GM04504 (cell line): ENCODE measurements around the gene SEC22A.

Source experiments
- DNase-seq: peaks from one replicate; pipeline ENCODE4 v3.0.0-alpha.2; 2012; ENCODE audit warnings: low read depth

Gene SEC22A

DNA sequence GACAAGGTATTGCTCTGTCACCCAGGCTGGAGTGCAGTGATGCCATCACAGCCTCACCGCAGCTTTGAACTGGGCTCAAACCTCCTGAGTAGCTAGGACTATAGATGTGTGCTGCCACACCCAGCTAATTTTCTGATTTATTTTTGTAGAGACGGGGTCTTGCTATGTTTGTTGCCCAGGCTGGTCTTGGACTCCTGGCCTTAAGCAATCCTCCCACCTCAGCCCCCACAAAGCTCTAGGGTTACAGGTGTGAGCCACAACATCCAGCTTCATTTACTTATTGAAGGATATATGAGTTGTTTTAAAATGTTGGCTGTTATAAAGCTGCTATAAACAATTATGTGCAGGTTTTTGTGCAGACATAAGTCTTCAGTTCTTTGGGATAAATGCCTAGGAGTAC, 62.2 kb downstream of the SEC22A start:
- DNase-seq, result no peak

DNA sequence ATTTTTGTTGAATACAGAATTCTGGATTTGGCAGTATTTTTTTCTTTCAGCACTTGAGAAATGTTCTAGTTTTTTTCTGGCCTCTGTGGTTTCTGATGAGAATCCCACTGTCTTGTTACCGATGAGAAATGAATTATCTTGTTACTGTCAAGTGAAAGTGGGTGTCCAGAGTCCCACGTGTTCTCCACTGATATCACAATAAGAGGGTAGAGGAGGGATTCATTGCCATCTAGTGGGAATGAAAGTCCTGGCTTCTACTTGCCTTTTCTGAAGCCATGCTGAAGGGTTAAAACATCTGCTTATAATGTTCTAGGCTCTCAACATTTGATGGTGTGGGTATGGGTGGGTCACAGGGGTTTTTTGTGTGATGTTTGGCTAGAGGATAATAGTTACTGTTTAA, 66.1 kb downstream of the SEC22A start:
- DNase-seq, result no peak

DNA sequence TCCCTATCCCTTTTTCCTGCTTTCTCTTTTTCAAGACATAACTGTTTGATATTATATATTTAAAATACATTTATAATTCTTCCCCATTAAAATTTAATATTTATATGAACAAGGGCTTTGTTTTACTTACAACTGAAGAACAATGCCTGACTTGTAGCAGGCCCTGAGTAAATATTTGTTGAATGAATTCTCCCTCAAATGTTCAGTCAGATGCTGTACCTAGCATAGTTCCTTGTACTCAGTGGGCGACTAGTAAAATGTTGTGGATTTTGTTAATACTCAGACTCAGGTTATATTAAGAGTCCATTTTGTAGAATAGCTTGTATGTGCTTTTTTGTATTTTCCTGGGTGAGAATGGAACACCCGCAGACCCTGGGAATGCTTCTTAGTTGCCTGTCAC, 69.1 kb downstream of the SEC22A start:
- no peak for DNase-seq

DNA sequence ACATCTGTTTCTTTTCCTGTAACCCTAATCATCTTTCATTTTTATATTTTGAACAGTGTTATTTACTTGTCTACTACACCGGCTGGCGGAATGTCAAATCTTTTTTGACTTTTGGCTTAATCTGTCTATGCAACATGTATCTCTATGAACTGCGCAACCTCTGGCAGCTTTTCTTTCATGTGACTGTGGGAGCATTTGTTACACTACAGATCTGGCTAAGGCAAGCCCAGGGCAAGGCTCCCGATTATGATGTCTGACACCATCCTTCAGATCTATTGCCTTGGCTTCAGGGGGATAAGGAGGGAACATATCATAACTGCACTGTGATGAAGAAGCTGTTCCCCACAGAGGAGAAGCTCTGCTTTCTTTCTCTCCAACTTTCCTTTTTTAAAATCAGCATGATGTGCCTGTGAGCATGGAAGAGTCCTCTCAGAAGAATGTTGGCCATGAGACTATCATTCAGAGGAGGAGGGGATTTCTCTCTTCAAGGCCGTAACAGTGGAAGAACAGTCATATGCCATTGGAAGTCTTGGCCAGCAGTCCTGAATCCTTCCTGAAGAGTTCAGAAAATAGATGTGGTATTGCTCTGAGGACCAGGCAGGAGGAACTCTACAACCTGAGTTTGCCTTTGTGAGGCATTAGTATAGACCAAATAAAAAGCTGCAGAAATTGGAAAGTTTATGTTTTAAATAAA, 69.9 kb downstream of the SEC22A start:
- DNase-seq, result no peak

DNA sequence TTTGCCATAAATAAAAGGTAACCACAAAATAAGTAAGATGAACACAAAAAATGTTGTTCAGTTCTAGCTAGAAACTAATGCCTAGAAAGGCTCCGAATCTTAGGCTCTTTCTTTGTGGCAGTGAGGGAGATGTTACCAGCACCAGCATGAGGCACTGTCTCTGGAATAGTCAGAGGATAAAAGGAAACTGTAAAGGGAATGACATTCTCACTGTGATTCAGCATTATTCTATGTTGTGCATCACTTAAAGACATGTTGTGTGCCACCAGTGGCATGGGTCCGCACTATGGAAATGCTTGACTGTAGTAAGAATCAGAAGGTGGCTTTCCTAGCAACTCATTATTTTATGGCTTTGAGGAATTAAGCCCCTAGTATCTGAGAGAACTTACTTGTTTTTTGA, 70.8 kb downstream of the SEC22A start:
- DNase-seq, result no peak

DNA sequence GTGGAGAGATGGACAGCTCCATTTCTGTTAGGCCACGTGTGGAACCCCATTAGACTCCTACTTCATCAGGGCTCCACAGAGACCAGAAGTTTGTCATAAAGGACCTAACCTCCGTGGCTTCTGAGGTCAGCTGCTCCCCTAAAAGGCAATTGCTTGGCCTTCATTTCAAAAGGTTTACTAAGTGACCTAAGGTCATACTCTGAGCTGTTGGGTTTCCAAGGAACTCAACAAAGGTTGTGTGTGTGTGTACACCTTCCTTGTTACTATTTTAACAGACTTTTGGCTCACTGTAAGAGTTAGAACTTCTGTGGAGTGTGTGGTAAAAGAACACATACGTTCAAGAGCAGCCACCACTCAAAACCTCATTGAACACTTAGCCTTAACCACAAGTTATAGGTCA, 73.9 kb downstream of the SEC22A start:
- no peak for DNase-seq

DNA sequence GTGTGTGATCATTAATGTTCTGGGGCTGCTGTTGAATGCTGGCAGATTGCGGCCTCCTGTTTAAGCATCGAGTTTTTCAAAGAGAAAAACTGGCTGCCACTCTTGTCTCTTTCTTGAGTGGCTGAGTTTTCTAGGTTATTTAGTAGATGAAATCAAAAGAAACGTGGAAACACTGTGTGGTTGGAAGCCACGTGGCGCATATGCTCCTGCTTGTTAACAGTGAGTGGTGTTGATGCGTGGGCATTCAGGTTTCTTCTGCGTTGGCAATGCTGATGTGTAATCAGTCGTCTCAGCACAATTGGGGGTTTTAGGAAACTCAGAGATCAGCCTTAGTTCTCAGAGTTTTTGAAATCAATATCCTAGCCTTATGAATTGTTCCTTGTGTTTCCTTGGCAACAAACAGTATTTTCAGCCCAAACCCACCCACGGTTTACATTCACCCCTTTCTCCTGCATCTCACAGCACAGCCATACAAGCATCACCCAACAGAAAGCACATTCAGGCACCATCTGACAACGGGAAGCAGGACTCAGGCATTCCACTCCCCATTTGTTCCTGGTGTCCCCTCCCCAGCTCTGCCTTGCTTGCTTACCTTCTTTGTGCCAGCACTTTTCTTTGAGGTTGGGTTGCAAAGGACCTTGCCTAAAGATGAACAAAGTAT, 74.7 kb downstream of the SEC22A start:
- no peak for DNase-seq

DNA sequence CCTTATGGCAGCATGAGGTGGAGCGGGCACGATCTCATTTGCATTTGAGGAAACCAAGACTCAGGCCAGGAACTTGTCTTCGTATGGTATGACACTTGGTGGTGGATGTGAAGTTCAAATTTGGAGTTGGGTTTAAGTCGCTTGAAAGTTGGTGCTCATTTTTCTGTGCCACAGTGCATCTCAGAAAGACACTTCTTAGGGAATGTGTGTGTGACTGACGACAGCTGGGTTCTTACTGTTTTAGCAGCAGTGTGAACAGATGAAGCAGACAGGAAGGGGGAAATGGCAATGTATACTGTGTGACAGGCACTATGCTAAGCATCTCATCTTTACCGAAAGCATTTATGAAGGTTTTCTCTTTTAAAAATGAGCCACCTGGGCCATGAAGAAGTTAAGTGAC, 75.4 kb downstream of the SEC22A start:
- DNase-seq, result no peak

DNA sequence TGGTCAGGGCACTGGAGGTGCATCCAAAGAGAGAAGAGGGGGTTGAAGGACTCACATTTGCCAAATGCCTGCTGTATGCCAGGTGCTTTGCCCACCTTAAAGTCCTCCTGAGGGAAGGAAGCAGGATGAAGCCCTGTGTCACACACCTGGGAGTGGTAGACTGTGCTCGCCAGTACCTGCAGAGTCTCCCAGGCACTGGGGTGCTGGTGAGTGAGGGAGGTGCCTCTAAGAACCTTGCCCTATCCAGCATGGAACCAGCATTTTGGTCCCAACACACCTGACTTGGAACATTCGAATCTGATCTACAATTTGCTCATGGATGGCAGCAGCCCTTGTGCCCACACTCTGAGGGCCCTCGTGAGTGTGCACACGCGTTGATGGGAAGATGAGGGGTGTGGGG, 76.7 kb downstream of the SEC22A start:
- DNase-seq, result no peak

DNA sequence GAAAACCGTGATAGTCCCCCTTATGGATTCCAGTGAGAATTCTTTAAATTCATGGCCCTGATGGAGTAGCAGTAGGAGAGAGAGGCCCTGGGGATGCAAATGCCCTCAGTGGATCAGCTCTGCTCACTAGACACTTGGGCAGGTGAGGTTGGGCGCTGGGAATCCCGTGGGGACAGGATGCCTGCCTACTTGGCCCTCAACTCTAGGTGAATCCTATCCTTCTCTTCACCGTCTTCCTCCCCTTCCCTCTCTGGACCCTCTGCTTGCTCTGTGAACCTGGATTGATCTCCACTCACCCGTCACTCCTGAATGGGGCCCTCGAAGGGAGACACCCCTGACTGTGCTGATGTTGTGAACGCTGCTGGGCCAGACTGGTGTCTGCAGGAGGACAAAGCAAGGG, 77.4 kb downstream of the SEC22A start:
- no peak for DNase-seq

DNA sequence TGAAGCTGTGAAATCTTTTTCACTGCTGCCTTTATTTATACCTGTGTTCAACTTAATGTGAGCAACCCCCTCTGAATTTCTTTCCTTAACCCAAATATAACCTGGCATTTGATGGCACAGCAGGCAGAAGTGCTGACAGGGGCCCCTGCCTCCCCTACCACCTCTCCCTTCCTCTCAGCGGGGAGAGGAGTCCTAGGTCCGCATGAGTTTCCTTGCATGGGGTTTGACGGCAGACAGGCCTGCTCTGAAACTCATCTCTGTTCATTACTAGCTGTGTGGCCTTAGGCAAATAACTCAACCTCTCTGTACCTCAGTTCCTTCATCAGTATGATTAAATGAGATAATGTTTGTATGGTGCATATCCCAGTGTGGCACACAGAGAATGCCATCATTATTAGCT, 79.7 kb downstream of the SEC22A start:
- DNase-seq, result no peak

DNA sequence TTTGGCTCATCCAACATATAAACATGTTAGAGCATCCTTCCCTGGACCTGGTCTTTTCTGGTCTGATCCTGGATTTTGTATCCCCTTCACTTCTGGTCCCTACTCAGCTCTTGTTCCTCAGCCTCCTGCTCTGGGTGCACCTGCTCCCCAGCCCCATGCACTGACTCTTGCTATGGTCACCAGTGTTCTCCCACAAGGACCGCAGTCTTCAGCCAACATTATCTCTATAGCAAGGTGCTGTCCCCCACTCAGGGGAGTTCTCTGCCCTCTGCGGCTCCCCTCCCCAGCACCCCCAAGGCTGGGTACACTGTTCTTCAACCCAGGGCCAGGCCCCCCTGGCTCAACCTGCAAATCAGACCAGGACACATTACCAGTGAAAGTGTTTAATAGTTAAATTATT, 80.2 kb downstream of the SEC22A start:
- DNase-seq, result no peak

DNA sequence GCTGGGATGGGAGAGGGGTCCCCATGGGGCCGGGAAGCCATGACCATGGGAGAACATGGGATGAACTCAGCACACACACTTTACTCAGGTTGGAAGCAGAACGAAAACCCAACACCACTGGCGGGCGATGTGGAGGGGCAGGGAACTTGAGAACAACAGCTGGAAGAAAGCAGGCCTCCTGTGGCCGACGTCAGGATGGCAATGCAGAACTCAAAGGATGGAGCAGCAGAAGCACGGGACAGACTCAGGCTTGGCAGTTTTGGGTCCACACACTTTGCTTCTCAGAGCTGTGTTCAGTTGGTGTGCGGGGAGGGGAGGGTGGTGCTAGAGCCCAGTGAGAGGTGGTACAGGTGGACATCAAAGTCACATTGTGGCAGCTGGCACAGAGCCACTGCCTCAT, 80.7 kb downstream of the SEC22A start:
- DNase-seq, result no peak

DNA sequence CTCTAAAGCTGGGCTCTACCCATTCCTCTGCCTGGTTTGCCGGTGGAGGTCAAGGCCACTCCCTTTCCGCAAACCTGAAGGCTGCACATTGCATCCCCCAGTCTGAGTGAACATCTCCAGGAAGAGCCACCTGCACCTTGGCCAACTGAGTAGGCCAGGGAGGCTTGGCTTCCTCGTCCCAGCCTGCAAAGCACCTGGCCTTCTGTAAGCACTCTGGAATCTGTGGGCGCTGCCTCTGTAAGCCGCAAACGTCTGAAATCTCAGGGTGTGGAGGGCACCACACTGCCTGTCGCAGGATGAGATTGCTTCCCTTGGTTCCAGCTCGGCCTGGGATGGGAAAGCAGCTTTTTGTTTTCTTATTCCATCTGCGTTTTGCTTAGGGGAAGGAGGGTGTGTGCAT, 81.3 kb downstream of the SEC22A start:
- DNase-seq, result no peak

DNA sequence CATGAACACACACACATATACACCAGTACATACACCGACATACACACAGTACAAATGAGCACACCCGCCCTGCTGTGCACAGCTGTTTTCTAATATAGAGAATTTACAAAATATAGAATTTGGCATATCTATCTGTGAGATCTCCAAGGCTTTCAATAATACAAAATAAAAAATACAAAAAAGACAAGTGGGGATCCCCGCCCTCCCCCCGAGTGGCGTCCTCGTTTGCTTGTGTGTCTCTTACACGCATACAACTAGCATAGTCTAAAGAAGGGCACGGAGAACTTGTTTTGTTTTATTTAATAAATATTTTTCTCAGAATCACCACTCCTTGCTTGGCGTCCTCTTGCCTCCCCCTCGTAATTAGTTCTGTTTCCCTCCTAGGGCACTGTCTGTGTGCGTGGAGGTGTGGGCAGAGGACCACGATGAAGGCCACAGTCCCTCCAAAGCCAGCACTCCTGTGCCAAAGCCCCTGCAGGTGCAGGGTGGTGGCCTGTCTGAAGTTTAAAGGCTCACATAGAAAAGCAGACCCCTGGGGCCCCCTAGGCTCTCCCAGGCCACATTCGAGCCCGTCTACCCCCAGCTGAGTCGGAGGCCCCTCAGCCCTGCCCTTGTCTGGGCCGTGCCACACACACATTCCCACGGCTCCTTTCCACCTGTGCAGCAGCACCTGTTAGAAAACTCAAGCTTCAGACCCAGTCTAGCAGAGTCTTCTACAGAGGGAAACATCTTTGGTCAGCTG, 82.1 kb downstream of the SEC22A start:
- no peak for DNase-seq

DNA sequence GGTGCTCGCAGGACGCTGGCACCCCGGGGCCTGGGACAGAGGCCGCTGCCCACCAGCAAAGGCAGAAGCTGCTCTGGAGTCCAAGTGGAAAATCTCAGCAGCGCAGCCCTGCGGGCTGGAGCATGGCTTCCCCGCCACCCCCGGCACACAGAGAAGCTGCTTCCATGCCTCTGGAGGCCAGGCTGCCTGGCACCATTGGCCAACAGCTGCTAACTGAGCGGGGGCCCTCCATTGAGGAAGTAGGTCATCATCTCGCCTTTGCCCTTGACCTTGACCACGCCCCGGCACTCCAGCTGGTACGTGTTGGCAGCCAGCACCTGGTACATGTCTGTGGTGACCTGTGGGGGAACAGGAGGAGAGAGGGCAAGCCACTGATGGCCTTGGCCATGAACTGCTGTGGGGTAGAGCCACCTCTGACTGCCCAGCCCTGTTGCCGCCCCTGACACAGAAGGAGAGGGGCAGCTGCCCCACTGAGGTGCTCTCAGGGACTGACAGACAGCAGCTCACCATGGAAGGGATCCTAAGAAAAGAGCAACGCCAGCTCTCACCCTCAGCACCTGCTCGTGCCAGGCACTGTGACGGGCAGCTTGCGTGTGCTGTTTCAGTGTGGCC, 82.8 kb downstream of the SEC22A start:
- no peak for DNase-seq

DNA sequence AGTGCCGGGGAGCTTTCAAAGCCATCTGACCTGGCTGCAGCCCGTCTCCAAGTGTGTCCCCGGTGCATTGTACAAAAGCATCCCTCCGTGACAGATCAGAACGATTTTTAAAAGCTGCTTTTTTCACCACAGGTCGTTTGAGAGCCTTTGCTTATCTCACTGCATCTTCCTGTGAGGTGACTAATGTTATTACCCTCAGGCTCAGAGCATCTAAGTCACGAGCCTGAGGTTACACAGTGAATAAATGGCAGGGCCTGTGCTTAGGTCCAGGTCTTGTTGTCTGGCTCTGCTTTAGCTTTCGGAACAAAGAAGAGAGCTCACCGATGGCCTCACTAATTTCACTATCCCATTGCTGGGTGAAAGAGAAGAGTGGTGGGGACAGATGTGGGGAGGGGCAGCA, 83.3 kb downstream of the SEC22A start:
- no peak for DNase-seq

DNA sequence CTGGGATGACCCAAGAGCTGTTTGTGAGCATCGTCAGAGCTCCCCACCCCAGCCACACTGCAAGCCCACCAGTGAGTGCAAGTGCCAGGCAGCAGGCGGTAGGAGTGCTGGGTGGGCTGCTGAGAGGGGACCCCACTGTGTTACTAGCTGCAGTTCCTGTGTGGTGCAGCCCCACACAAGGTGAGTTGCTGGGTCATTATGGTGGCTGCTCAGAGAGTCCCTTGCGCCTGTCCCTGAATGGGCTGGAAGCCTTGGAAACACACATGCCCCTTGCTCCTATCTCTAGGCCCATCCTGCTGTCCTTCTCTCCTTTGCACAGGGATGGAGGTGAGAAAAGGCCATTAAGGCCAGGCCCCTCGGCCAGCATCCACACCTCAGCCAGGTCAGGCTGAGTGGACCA, 83.7 kb downstream of the SEC22A start:
- no peak for DNase-seq

DNA sequence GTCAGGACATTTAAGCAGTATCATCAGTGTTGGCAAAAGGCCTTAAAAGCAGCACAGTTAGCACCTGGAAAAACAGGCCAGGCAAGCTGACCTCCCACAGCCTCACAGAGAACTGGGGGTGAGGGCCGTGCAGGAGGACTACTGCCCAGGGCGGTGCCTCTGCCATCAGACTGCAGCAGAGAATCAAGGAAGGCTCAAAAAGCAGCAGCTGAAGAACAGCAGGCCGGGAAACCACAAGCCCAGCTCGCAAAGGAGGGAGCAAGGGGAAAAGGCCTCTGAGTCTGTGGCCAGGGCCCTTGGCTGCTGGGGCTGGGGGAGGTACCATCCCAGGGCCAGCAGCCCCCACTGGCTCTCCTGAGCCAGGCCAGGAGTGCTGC, 84.2 kb downstream of the SEC22A start:
- DNase-seq, result no peak

DNA sequence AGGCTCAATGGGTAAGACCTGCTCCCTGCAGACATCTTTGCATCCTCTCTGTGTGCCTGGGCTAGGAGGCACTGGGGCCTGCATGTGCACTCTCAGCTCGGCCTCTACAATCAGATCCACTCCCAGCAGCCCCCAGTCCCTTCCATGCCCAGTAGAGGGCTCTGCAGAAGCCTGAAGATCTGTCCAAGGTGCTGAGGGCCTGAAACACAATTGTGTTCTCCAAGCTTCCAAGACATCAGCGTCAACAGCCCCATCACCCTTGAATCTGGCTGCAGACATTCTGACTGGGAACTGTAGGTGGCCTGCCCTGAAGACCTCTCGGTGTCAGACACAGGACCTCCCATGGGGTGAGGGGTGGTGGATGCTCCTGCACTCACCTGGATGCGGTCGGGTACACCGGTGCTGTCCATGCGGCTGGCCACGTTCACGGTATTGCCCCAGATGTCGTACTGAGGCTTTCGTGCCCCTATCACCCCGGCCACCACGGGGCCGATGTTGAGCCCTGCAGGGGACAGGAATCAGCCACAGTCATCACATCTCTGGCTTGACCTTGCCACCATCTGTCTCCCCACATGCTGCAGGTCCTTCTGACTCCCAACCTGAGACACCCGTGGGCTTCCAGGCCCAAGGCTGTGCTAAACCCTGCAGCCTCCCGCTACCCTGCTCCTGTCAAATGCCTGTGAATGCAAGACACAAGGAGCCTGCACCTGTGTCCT, 84.7 kb downstream of the SEC22A start:
- peak; percentile 25 for DNase-seq

DNA sequence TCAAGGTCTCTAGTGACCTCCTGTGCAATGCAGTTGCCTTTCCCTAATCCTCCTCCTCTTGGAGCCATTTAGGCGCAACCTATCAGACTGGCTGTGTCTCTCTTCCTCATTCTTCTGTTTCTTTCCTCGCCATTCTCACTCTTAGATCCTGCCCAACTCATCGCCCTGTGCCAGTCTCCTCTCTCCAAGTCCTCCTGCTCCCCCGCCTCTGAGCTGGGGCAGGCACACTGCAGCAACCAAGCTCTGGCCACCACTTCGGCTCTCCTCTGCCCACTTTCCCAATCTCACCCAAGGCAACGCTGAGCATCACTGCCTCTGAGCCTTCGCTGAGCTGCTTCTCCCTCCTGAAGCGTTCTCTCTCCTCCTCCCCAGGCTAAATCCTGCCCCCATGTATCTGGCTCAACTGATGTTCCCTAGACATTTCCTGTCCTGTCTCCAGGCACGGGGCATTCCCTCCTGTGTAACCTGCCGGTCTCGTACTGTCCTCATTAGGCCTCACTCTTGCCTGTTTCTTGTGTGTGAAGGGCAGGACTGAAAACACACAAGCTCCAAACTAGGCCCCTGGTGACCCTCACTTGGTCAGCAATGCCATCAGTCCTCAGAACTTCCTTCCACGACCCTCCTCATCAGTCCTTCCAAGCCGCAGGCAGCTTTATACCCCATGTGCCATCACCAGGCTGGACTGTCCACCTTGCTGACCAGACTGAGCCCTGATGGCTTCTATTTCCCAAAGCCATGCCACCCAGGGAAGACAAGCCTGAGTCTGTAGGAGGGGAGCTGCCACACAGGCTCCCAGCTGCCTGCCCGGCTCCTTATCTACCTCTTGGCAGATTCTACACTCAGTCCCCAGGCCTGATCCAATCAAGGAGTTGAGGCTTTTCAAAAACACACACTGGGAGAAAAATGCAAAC, 85.6 kb downstream of the SEC22A start:
- no peak for DNase-seq

DNA sequence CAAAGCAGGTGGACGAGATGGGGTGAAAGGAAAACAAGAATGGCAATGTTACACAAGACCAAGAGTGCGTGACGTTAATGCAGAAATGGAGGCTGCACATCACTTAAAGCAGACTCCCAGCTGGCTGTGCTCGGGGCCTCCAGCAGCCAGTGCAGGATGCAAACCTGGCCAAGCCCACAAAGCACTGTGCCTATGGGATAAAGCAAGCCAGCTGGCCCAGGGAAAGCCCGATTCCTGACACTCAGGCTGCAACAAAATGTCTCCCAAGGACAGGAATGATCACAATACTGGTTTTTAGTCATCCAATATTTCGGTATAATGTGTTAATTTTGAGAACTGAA, 86.2 kb downstream of the SEC22A start:
- DNase-seq, result no peak
